T-helper 1 cell (primary cell): ENCODE measurements around the gene FALEC.
A peak's percentile ranks its signal among the peaks of the same experiment; 100 is the strongest.
"Not testable (repeated sequence)": the region's sequence is repeated elsewhere in the genome, so short reads cannot be mapped to it uniquely, and the experiment has no call there.

Experiments
- DNase-seq, 5 donors: peaks; one replicate each; pipeline ENCODE4 v3.0.0-alpha.2; 2012 to 2020

The FALEC gene

GRCh38 chr1:150560576-150561253 lies 45.2 kb downstream of the FALEC start:
- peak; percentile 50 to 86 (median 66) for DNase-seq

- DNase-seq, result peak in 2 of 5 donors; percentile 41 to 73
Observed at GRCh38 chr1:150561254-150561973, 45.9 kb downstream of the FALEC start.

- DNase-seq, result peak; percentile 63 to 94 (median 76)
Observed at GRCh38 chr1:150561974-150562445, 46.5 kb downstream of the FALEC start.

- DNase-seq, result peak in 4 of 5 donors; percentile 46 to 89 (median 52)
Observed at GRCh38 chr1:150562446-150563339, 47.1 kb downstream of the FALEC start.

- peak in 2 of 5 donors; percentile 41 to 76 for DNase-seq
Observed at GRCh38 chr1:150563340-150564038, 47.9 kb downstream of the FALEC start.

GRCh38 chr1:150564051-150564991 lies 48.8 kb downstream of the FALEC start:
- no peak for DNase-seq

- not testable (repeated sequence) for DNase-seq
Observed at GRCh38 chr1:150565240-150565991, 49.9 kb downstream of the FALEC start.

GRCh38 chr1:150566589-150567340 lies 51.2 kb downstream of the FALEC start:
- DNase-seq, result no peak

- peak in 1 of 5 donors; percentile 94 for DNase-seq
Observed at GRCh38 chr1:150567341-150567716, 51.8 kb downstream of the FALEC start.

- no peak for DNase-seq
Observed at GRCh38 chr1:150567717-150568593, 52.4 kb downstream of the FALEC start.

GRCh38 chr1:150568594-150568966 lies 53.0 kb downstream of the FALEC start:
- no peak for DNase-seq

- no peak for DNase-seq
Observed at GRCh38 chr1:150572918-150573647, 57.5 kb downstream of the FALEC start.

GRCh38 chr1:150573648-150574071 lies 58.1 kb downstream of the FALEC start:
- not testable (repeated sequence) for DNase-seq

GRCh38 chr1:150574260-150575071 lies 58.9 kb downstream of the FALEC start:
- DNase-seq, result no peak

GRCh38 chr1:150575072-150575489 lies 59.5 kb downstream of the FALEC start:
- no peak for DNase-seq

- no peak for DNase-seq
Observed at GRCh38 chr1:150575518-150576366, 60.2 kb downstream of the FALEC start.
